ENCODE measurements around the gene TCF7. TPM values are rescaled to one million over a fixed set of nuclear protein-coding genes. Genes with fewer than 3 reads are reported as not detected.

The TCF7 gene
- total RNA-seq, 1 donor from 2014 or later, result 0.67 TPM

GRCh38 chr5:134082264-134082992 is 32.1 kb upstream of the TCF7 start:
- no peak for DNase-seq (ENCODE audit: extremely low spot score, unreplicated experiment)

GRCh38 chr5:134083517-134083916 is 31.0 kb upstream of the TCF7 start:
- Mint-ChIP-seq H3K9me3 (ENCODE audit: unreplicated experiment) (peaks cover 6% of the 10 kb centered on the region), H3K27me3 (ENCODE audit: unreplicated experiment) (peaks cover 9% of the 10 kb centered on the region), H3K4me3 (ENCODE audit: unreplicated experiment) (no peak overlapping the region), H3K36me3 (ENCODE audit: unreplicated experiment) (no peaks in the 10 kb centered on the region), H3K27ac (ENCODE audit: unreplicated experiment) (no peak overlapping the region), H3K4me1 (ENCODE audit: unreplicated experiment) (no peaks in the 10 kb centered on the region)
- TF ChIP-seq CTCF (IDR thresholded peaks at IDR 0.05), result no peak
- DNase-seq (ENCODE audit: extremely low spot score, unreplicated experiment), result no peak

More at GRCh38 chr5:134082264-134082992, 32.1 kb upstream of the TCF7 start:
- peaks cover 11% of the 10 kb centered on the region for H3K27me3 Mint-ChIP-seq (ENCODE audit: unreplicated experiment)
- no peak overlapping the region for H3K27ac Mint-ChIP-seq (ENCODE audit: unreplicated experiment)
- no peaks in the 10 kb centered on the region for H3K36me3 Mint-ChIP-seq (ENCODE audit: unreplicated experiment)
- no peak overlapping the region for H3K4me3 Mint-ChIP-seq (ENCODE audit: unreplicated experiment)
- H3K9me3 Mint-ChIP-seq (ENCODE audit: unreplicated experiment), result peaks cover 6% of the 10 kb centered on the region
- no peaks in the 10 kb centered on the region for H3K4me1 Mint-ChIP-seq (ENCODE audit: unreplicated experiment)
- no peak for TF ChIP-seq CTCF (IDR thresholded peaks at IDR 0.05)

- Mint-ChIP-seq H3K9me3 (ENCODE audit: unreplicated experiment) (peaks cover 6% of the 10 kb centered on the region), H3K36me3 (ENCODE audit: unreplicated experiment) (no peaks in the 10 kb centered on the region), H3K27me3 (ENCODE audit: unreplicated experiment) (peaks cover 9% of the 10 kb centered on the region), H3K27ac (ENCODE audit: unreplicated experiment) (no peak overlapping the region), H3K4me3 (ENCODE audit: unreplicated experiment) (no peak overlapping the region), H3K4me1 (ENCODE audit: unreplicated experiment) (peaks cover 2% of the 10 kb centered on the region)
- no peak for TF ChIP-seq CTCF (IDR thresholded peaks at IDR 0.05)
- DNase-seq (ENCODE audit: extremely low spot score, unreplicated experiment), result no peak
Measured at GRCh38 chr5:134084022-134084565, 30.4 kb upstream of the TCF7 start.

DNA sequence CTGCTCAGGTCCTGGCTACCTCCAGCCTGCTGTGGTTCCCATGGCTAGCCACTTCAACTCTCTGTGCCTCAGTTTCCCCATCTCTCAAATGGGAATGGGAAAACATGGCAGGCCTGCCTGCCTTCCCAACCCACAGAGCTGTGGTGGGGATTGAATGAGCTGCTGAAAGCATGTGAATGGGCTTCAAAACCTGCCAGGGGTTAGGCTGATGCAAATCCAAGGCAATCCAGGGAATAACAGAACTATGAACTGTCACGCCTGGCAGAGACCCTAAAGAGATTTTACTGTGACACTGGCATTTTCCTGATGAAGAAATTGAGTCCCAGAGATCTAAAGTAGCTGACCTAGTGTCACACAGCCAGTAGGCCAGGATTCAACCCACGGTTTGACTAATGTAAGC is 29.9 kb upstream of the TCF7 start:
- H3K27me3 Mint-ChIP-seq (ENCODE audit: unreplicated experiment), result peaks cover 9% of the 10 kb centered on the region
- peaks cover 6% of the 10 kb centered on the region for H3K9me3 Mint-ChIP-seq (ENCODE audit: unreplicated experiment)
- DNase-seq (ENCODE audit: extremely low spot score, unreplicated experiment), result no peak
- no peak for TF ChIP-seq CTCF (IDR thresholded peaks at IDR 0.05)
- H3K36me3 Mint-ChIP-seq (ENCODE audit: unreplicated experiment), result no peaks in the 10 kb centered on the region
- H3K27ac Mint-ChIP-seq (ENCODE audit: unreplicated experiment), result no peak overlapping the region
- H3K4me3 Mint-ChIP-seq (ENCODE audit: unreplicated experiment), result no peak overlapping the region
- peaks cover 2% of the 10 kb centered on the region for H3K4me1 Mint-ChIP-seq (ENCODE audit: unreplicated experiment)

DNA sequence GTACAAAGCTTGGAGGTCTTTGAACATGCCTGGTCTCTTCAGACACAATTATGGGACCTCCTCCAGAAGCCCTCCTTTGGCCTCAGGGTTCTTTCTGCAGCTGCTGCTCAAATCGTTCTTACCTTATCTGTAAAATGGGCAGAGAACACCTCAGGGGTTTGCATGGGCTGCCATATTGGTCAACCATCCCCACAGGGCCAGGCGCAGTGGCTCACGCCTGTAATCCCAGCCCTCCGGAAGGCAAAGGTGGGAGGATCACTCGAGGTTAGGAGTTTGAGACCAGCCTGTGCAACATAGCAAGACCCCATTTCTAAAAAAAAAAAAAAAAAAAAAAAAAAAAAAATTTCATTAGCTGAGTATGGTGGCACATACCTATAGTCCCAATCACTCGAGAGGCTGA is 29.1 kb upstream of the TCF7 start:
- no peaks in the 10 kb centered on the region for H3K36me3 Mint-ChIP-seq (ENCODE audit: unreplicated experiment)
- no peak for DNase-seq (ENCODE audit: extremely low spot score, unreplicated experiment)
- peaks cover 6% of the 10 kb centered on the region for H3K9me3 Mint-ChIP-seq (ENCODE audit: unreplicated experiment)
- H3K27me3 Mint-ChIP-seq (ENCODE audit: unreplicated experiment), result peaks cover 11% of the 10 kb centered on the region
- no peak for TF ChIP-seq CTCF (IDR thresholded peaks at IDR 0.05)
- H3K4me3 Mint-ChIP-seq (ENCODE audit: unreplicated experiment), result no peak overlapping the region
- peaks cover 2% of the 10 kb centered on the region for H3K4me1 Mint-ChIP-seq (ENCODE audit: unreplicated experiment)
- no peak overlapping the region for H3K27ac Mint-ChIP-seq (ENCODE audit: unreplicated experiment)
